Right cardiac atrium (tissue), 5 donors: ENCODE data around the gene MMD2. TPM values are rescaled to one million over a fixed set of nuclear protein-coding genes. Genes with fewer than 3 reads are reported as not detected.

Experiments
- ATAC-seq, 2 donors: fragments of 200-7000 bp; cut with Tn5 transposase; one replicate each; pipeline versions ENCODE4 v1.8.0 to v1.9.1; 2020; ENCODE audit warnings: moderate library complexity in 2 of 2, mild to moderate bottlenecking in 1 of 2
- DNase-seq, 3 donors: peaks; one replicate each; pipeline ENCODE4 v3.0.0-alpha.2; 2020
- H3K27ac ChIP-seq: one replicate; pipeline ENCODE4 v1.5.1; 2013; ENCODE audit warnings: mild to moderate bottlenecking, low read length, control low read depth, moderate library complexity
- H3K27me3 ChIP-seq: one replicate; pipeline ENCODE4 v1.6.1; 2013; ENCODE audit not compliant: control insufficient read depth, insufficient read depth
- H3K4me1 ChIP-seq: one replicate; pipeline ENCODE4 v1.6.1; 2013; ENCODE audit warnings: low read length; ENCODE audit not compliant: control insufficient read depth, insufficient read depth
- H3K4me3 ChIP-seq: one replicate; pipeline ENCODE4 v1.5.1; 2013; ENCODE audit warnings: low read length, control low read depth
- H3K9me3 ChIP-seq: one replicate; pipeline ENCODE4 v1.6.1; 2013; ENCODE audit warnings: low read length; ENCODE audit not compliant: control insufficient read depth
- WGBS: extraction: QIAGEN DNeasy Blood & Tissue Kit; methylation state at CpG from one replicate; pipeline ENCODE4 v1.1.7; 2013; 5-methylcytosine and 5-hydroxymethylcytosine counted together
- intact Hi-C, 4 donors: fragments of 100-400 bp; cut with DNase I; formaldehyde crosslinking; loops; one replicate each; pipeline versions ENCODE4 v1.11.0 to v1.14.0; 2022 to 2023
- polyA plus RNA-seq: library from polyadenylated mRNA; stranded (reverse); fragments of 200-250 nt; gene quantifications from one replicate; pipeline ENCODE4 v1.2.3, GENCODE V29; 2013
- total RNA-seq, 4 donors: library from RNA; stranded (reverse); fragmentation: NEBNext Ultra II Directional; extraction: Animal tissue kit (Norgen Biotek cat#: 25700); gene quantifications; one replicate each; pipeline ENCODE4 v1.2.1, GENCODE V29; 2021
- donor health status: healthy with polysubstance abuse.
- donor health status: DM: no; HTN: yes; CAD: no.
- donor health status: DM: no; HTN: no; CAD: no.
- donor health status: DM: no; HTN: yes; CAD: no; lungs with severe emphysema.
- donor health status: DM: yes; HTN: yes; CAD: no.

Gene MMD2
- total and polyA plus RNA-seq, 5 donors = not detected

GRCh38 chr7:4957847-4958476 is 1.0 kb downstream of the MMD2 start:
- no peak overlapping the region for H3K27ac ChIP-seq
- no peaks in the 10 kb centered on the region for H3K4me1 ChIP-seq
- no peak for ATAC-seq
- intact Hi-C loops = no loop called here
- 20% methylated on average over 13 of the region's 13 CpGs for WGBS
- H3K9me3 ChIP-seq = no peaks in the 10 kb centered on the region
- no peak for DNase-seq
- no peak overlapping the region for H3K4me3 ChIP-seq
- H3K27me3 ChIP-seq = no peaks in the 10 kb centered on the region

- H3K27ac ChIP-seq = no peak overlapping the region
- no peaks in the 10 kb centered on the region for H3K27me3 ChIP-seq
- DNase-seq = no peak
- 41% methylated on average over 11 of the region's 11 CpGs for WGBS
- H3K9me3 ChIP-seq = no peaks in the 10 kb centered on the region
- no peak for ATAC-seq
- H3K4me3 ChIP-seq = no peak overlapping the region
- intact Hi-C loops = no loop called here
- H3K4me1 ChIP-seq = no peaks in the 10 kb centered on the region
These were observed 6.9 kb downstream of the MMD2 start for GRCh38 chr7:4951903-4952636.

- ATAC-seq (no peak), DNase-seq (no peak)
- H3K4me3 ChIP-seq = no peak overlapping the region
- H3K27ac ChIP-seq = no peak overlapping the region
- intact Hi-C loops = no loop called here
- no peaks in the 10 kb centered on the region for H3K9me3 ChIP-seq
- WGBS = 75% methylated on average over 5 of the region's 5 CpGs
- H3K4me1 ChIP-seq = no peaks in the 10 kb centered on the region
- H3K27me3 ChIP-seq = no peaks in the 10 kb centered on the region
These were observed 7.7 kb downstream of the MMD2 start for GRCh38 chr7:4951304-4951703.

- H3K27me3 ChIP-seq = no peaks in the 10 kb centered on the region
These were observed 10.6 kb downstream of the MMD2 start for GRCh38 chr7:4948402-4948801.

GRCh38 chr7:4945949-4946348 is 13.0 kb downstream of the MMD2 start:
- 95% methylated on average over 26 of the region's 26 CpGs for WGBS
- no peak overlapping the region for H3K4me3 ChIP-seq
- intact Hi-C loops = no loop called here
- H3K4me1 ChIP-seq = no peaks in the 10 kb centered on the region
- H3K27me3 ChIP-seq = no peaks in the 10 kb centered on the region
- no peaks in the 10 kb centered on the region for H3K9me3 ChIP-seq
- no peak for ATAC-seq
- no peak overlapping the region for H3K27ac ChIP-seq
- DNase-seq = no peak

More at GRCh38 chr7:4948402-4948801, 10.6 kb downstream of the MMD2 start:
- Histone ChIP-seq H3K9me3 (no peaks in the 10 kb centered on the region), H3K27ac (no peak overlapping the region), H3K4me1 (no peaks in the 10 kb centered on the region), H3K4me3 (no peak overlapping the region)
- 89% methylated on average over 7 of the region's 7 CpGs for WGBS
- no peak for DNase-seq
- intact Hi-C loops = no loop called here
- ATAC-seq = no peak

- Histone ChIP-seq H3K9me3 (no peaks in the 10 kb centered on the region), H3K27ac (no peak overlapping the region), H3K4me3 (no peak overlapping the region), H3K27me3 (no peaks in the 10 kb centered on the region), H3K4me1 (no peaks in the 10 kb centered on the region)
- no peak for ATAC-seq
- intact Hi-C loops = no loop called here
- WGBS = 81% methylated on average over 4 of the region's 4 CpGs
- no peak for DNase-seq
These were observed 14.0 kb downstream of the MMD2 start for GRCh38 chr7:4944939-4945338.

- intact Hi-C loops = no loop called here
- no peak for ATAC-seq
- no peak overlapping the region for H3K27ac ChIP-seq
- H3K4me3 ChIP-seq = no peak overlapping the region
- H3K27me3 ChIP-seq = no peaks in the 10 kb centered on the region
- no peaks in the 10 kb centered on the region for H3K4me1 ChIP-seq
- no peaks in the 10 kb centered on the region for H3K9me3 ChIP-seq
- WGBS = 93% methylated on average over 10 of the region's 10 CpGs
- no peak for DNase-seq
These were observed 15.7 kb downstream of the MMD2 start for GRCh38 chr7:4943297-4943696.

GRCh38 chr7:4939971-4940728 is 18.8 kb downstream of the MMD2 start:
- Histone ChIP-seq H3K4me1 (no peaks in the 10 kb centered on the region), H3K9me3 (no peaks in the 10 kb centered on the region), H3K4me3 (no peak overlapping the region), H3K27me3 (no peaks in the 10 kb centered on the region), H3K27ac (no peak overlapping the region)
- ATAC-seq = peak; percentile 35 to 68
- DNase-seq = no peak
- WGBS = 76% methylated on average over 26 of the region's 26 CpGs
- intact Hi-C loops = no loop called here

- Histone ChIP-seq H3K4me1 (no peaks in the 10 kb centered on the region), H3K27me3 (no peaks in the 10 kb centered on the region), H3K27ac (no peak overlapping the region), H3K9me3 (no peaks in the 10 kb centered on the region), H3K4me3 (no peak overlapping the region)
- DNase-seq (no peak), ATAC-seq (no peak)
- intact Hi-C loops = no loop called here
- WGBS = 86% methylated on average over 7 of the region's 7 CpGs
These were observed 21.6 kb downstream of the MMD2 start for GRCh38 chr7:4937411-4937810.

- DNase-seq (no peak), ATAC-seq (no peak)
- whole genome bisulfite sequencing = 72% methylated on average over 15 of the region's 15 CpGs
- intact Hi-C loops = no loop called here
- H3K4me3 ChIP-seq = no peak overlapping the region
- no peaks in the 10 kb centered on the region for H3K27me3 ChIP-seq
- no peaks in the 10 kb centered on the region for H3K4me1 ChIP-seq
- H3K9me3 ChIP-seq = no peaks in the 10 kb centered on the region
- H3K27ac ChIP-seq = no peak overlapping the region
These were observed 24.5 kb downstream of the MMD2 start for GRCh38 chr7:4934419-4935025.

GRCh38 chr7:4931943-4932342 is 27.0 kb downstream of the MMD2 start:
- 49% methylated on average over 12 of the region's 12 CpGs for WGBS
- no peaks in the 10 kb centered on the region for H3K27me3 ChIP-seq

More at GRCh38 chr7:4931943-4932342, 27.0 kb downstream of the MMD2 start:
- no peaks in the 10 kb centered on the region for H3K4me1 ChIP-seq
- ATAC-seq (no peak), DNase-seq (no peak)
- intact Hi-C loops = no loop called here
- H3K9me3 ChIP-seq = no peaks in the 10 kb centered on the region
- no peak overlapping the region for H3K27ac ChIP-seq
- no peak overlapping the region for H3K4me3 ChIP-seq
